ENCODE data around the gene PEMT.
"Not testable (repeated sequence)": the region's sequence is repeated elsewhere in the genome, so short reads cannot be mapped to it uniquely, and the experiment has no call there.

PEMT gene

DNA sequence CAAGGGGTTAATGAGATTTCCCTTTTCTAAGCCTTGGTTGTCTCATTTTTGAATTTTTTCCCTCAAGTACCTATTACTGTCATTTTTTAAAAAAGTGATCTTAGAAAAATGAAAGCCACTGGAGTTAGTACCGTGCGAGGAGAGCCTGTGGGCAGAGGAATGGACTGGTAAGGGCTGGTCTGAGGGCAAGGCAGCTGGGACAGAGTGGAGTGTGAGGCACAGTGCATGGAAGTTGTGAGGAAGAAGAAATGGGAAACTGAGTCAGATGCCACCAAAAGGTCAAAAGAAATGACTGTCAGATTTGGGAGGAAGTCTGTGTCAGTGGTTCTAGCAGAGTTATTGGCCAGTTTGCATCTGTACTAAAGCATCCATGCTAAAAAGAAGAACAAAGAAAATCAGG lies 103.5 kb downstream of the PEMT start:
- no peak for DNase-seq (ENCODE audit: low read depth in 2 of 2)

- not testable (repeated sequence) for DNase-seq (ENCODE audit: low read depth in 2 of 2)
Measured at GRCh38 chr17:17486416-17486815, 105.1 kb downstream of the PEMT start.

GRCh38 chr17:17485420-17485819 lies 106.1 kb downstream of the PEMT start:
- no peak for DNase-seq (ENCODE audit: low read depth in 2 of 2)

DNA sequence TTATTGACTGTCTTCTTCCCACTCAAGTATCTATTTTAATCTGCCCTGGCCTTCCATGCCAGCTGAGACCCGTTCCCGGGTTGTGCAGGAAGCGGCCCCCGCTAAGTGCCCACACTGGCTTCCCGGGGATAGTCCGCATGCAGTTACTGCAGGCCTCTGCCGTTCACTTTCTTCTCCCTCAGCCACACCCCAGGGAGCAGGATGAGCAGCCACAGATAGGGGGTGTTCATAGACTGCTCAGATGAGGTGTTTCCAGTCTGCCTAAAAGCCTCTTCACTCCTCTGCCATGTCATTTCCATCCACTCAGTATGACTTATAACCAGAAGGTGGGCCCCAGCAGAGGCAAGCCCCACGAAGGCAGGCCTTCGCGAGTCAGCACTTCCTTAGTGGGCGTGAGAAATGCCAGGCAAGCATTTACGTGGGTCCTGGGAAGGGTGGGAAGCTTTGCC lies 107.0 kb downstream of the PEMT start:
- DNase-seq (ENCODE audit: low read depth in 2 of 2) = peak; percentile 50 to 61

DNA sequence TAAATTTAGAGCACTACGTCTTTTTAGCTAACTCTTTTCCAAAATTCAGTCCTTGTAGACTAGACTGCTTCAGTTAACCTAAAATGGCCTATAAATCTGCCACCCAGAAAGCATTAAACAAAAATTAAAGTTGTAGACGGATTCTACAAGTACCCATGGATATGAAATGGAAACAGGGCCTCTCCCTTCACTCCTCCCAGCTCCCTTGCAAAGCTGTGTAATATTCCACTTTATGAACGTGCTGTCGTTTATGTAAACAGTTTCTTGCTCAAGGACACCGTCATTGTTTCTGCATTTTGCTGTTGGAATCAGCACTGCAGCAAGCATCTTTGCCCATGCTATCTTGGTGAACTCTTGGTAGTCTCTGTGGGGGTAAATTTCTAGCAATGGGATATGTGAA lies 109.6 kb downstream of the PEMT start:
- DNase-seq (ENCODE audit: low read depth in 2 of 2) = no peak

- DNase-seq (ENCODE audit: low read depth in 2 of 2) = no peak
Measured at GRCh38 chr17:17480593-17481148, 110.8 kb downstream of the PEMT start.

DNA sequence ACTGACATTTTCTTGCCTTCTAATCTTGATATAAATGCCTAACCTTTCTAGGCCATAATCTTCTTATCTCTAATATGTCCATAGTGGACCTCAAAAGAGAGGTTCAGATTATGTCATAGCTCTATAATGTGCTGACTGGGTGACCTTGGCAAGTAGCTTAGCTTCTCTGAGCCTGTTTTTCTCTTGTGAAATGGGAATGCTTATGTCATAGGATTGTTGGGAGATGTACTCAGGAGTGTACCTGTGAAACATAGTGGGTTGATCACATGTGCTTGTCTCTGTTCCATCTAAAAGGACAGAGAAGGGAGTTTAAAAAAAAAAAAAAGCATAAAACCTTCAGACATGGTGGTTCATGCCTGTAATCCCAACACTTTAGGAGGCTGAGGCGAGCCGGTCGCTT lies 112.3 kb downstream of the PEMT start:
- no peak for DNase-seq (ENCODE audit: low read depth in 2 of 2)

DNA sequence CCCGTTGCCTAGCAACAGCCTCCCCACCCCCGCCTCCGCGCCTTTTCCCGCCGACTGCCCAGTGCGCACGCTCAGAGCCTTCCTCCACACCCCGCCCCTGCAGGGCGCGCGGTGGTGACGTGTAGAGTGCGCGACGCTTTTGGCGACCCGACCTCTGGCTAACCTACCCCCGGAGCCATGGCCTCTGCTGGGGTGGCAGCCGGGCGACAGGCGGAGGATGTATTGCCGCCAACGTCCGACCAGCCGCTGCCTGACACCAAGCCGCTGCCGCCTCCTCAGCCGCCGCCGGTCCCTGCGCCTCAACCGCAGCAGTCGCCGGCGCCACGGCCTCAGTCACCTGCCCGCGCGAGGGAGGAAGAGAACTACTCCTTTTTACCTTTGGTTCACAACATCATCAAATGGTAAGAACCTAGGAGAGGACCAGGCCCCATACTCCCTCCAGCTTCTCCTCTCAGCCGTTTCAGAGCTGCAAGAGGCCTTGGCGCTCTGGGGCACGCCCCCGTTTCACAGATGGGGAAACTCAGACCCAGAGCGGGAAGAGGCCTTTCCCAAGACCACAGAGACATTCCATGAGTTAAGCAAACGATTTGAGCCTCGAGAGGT lies 114.5 kb downstream of the PEMT start, which contains the start of gene MED9:
Gene MED9, plus strand, starts transcription at position 136 of the 603 bp plus-strand sequence. Its CDS starts 42 bp downstream, at position 178.
- peak; percentile 88 to 89 for DNase-seq (ENCODE audit: low read depth in 2 of 2)

DNA sequence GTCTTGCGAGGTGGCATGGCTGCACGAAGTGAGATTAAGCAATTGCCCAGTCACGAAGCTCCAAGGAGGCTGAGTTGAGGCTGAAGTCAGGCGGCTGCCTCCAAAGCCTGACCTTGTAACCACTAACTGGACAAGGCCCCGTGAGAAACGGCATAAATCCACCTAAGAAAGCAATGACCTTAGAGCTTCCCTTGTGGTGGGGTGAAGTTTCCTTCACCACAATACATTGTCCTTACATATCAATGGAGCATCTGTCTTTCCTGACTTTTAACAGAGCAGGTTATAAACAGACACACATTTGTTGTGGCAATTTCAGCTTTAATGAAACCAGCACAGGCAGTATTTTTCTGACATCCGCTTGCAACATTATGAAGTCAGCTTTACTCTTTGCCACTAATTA lies 117.2 kb downstream of the PEMT start:
- no peak for DNase-seq (ENCODE audit: low read depth in 2 of 2)

GRCh38 chr17:17472333-17472920 lies 119.1 kb downstream of the PEMT start:
- no peak for DNase-seq (ENCODE audit: low read depth in 2 of 2)

DNA sequence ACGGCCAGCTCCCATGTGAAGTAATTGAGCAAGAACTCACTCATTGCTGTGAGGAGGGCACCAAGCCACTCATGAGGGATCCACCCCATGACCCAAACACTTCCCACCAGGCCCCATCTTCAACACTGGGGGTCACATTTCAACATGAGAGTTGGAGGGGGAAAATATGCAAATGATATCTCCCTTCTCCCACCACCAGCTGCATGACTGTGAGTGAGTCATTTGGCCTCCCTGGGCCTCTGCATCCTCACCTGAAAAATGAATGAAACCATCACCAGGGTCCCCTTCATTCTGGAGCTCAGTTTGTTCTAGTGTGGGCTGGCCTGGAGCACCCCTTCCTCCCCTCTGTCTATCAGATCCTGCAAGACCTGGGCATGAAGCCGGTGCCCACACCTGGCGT lies 121.5 kb downstream of the PEMT start:
- no peak for DNase-seq (ENCODE audit: low read depth in 2 of 2)

- no peak for DNase-seq (ENCODE audit: low read depth in 2 of 2)
Measured at GRCh38 chr17:17469358-17469757, 122.2 kb downstream of the PEMT start.

- DNase-seq (ENCODE audit: low read depth in 2 of 2) = no peak
Measured at GRCh38 chr17:17468217-17469010, 123.1 kb downstream of the PEMT start.

DNA sequence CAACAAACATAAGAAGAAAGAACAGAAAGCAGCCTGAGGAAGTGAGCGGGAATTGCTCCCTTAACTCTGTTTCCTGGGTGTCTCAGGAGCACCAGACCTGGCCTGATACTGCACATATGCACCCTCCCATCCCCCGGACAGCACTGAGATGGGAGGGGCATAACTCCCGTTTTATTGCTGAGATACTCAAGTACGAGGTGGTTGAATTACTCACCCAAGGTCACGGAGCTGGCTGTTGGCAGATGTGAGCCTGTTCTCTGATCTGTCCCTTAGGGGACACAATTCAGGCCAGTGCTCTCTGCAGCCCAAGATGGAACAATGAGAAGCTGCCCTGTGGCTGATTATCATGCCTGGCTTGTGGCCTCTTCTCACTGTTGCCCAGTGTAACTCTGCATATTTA lies 123.8 kb downstream of the PEMT start:
- DNase-seq (ENCODE audit: low read depth in 2 of 2) = no peak

GRCh38 chr17:17467016-17467415 lies 124.5 kb downstream of the PEMT start:
- DNase-seq (ENCODE audit: low read depth in 2 of 2) = no peak

GRCh38 chr17:17466511-17466910 lies 125.0 kb downstream of the PEMT start:
- no peak for DNase-seq (ENCODE audit: low read depth in 2 of 2)

GRCh38 chr17:17465878-17466277 lies 125.6 kb downstream of the PEMT start:
- not testable (repeated sequence) for DNase-seq (ENCODE audit: low read depth in 2 of 2)

DNA sequence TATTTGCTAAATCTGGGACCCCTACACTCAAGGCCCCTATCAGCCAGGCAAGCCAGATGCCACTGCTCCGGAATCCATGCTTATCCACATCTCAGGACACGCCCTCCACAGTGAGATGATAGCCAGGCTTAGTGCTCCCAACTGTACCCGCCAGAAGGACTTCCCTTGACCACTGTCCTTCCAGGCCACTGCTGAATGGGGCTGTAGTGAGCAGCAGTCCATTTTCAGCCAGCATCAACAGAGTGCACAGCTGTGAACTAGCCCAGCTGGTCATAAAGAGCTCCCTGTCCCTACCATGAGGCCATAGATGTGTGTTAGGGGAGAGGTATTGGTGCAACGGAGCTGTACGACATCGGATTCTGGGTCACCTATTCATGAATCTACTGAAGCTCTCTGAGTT lies 127.7 kb downstream of the PEMT start:
- DNase-seq (ENCODE audit: low read depth in 2 of 2) = no peak

DNA sequence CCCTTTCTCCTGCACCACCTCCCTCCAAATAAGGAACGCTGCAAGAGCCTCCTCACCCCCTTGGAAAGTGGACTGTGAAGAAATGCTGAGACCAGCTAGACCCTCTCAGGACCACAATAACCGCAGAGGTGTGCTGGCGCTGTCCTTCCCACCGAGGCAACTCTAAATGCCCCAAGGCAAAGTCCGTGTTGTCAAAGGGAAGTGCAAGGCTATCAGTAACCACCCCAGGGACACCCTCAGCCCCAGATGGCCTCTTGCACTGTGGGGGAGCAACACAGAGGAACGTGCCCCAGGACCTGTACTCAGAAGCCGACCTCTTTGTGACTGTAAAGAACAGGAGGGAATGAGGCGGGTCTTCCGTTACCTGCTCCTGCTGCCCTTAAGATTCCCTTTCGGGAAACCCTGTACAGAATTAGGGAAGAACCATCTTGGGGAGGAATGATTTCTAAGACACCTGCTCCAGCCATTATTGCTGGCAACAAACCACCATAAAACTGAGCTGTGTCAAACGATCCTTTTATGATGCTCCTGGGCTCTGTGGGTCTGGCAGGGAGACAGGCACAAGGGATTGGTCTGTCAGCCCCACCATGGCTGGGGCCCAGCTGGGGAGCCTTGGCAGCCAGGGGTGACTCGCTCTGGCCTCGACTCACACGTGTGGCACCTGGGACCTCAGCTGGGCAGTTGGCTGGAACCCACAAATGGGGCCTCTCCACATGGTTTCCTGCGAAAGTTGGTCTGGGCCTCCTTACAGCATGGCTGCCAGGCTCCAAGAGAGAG lies 129.3 kb downstream of the PEMT start:
- DNase-seq (ENCODE audit: low read depth in 2 of 2) = no peak

DNA sequence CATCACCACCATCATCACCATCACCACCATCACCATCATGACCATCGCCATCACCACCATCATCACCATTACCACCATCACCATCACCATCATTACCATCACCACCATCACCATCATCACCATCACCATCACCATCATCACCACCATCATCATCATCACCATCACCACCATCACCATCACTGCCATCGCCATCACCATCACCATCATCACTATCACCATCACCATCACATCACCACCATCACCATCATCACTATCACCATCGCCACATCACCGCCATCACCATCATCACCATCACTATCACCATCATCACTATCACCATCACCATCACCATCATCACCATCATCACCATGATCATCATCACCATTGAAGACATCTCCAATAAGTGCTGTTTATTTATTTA lies 131.5 kb downstream of the PEMT start:
- no peak for DNase-seq (ENCODE audit: low read depth in 2 of 2)

GRCh38 chr17:17457680-17458079 lies 133.8 kb downstream of the PEMT start:
- no peak for DNase-seq (ENCODE audit: low read depth in 2 of 2)

- no peak for DNase-seq (ENCODE audit: low read depth in 2 of 2)
Measured at GRCh38 chr17:17456251-17456650, 135.3 kb downstream of the PEMT start.

All from stimulated activated CD8-positive, alpha-beta memory T cell treated with anti-CD3 and anti-CD28 coated beads, Interleukin-15, amount 100 ng/mL, for 48 hours (primary cell).